ENCODE data around the gene ARFGAP3. TPM values are rescaled to one million over a fixed set of nuclear protein-coding genes. Genes with fewer than 3 reads are reported as not detected.

Gene ARFGAP3
- total RNA-seq, 1 experiment from 2014 or later: 30.0 TPM

DNA sequence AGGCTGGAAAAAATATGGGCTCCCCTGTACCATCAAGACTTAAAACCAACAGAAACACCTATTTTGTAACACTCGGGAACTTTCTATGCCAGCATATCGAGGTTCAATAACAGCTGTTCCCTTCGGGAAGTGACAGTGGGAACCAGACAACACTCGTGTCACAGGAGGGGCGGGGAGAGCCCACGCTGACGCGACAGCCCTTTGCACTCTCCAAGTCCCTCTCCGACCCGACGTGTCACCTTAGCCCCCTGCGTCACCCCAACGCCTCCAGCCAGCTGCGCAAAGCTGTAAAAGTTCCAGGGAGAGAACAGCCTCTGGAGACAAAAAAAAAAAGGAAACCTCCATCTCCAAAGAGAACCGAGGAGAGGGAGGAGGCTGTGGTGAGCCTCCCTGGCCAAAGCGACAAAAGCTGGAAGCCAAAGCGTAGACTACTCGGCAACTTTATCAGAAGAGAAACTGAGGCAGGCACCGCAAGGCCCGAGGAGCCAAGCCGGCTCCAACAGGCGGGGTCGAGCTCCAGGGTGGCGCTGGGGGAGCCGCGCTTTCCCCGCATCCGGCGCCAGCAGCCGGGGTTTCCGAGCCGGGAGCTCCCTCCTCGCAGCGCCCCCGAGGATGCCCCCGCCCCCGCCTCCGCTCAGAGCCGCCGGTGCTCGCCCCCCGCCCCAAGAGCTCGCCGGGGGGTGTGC lies 751 bp downstream of the ARFGAP3 start:
- H3K36me3 ChIP-seq (ENCODE audit: insufficient read depth, low read length, poor library complexity, severe bottlenecking): no peaks in the 10 kb centered on the region
- H3K4me1 ChIP-seq (ENCODE audit: insufficient read depth, low read length, poor library complexity, severe bottlenecking): peaks cover 24% of the 10 kb centered on the region
- peak overlapping the region; percentile 75 for H3K27ac ChIP-seq (ENCODE audit: low read depth, low read length, poor library complexity, severe bottlenecking)
- POLR2A ChIA-PET (ENCODE audit: low non-redundant PET): interaction anchor here (1.1 kb wide), 1 partner anchor 77 kb away, joined by 9 read pairs; no protein-coding TSS in a partner anchor
- H3K9me3 ChIP-seq (ENCODE audit: low read depth, low read length, poor library complexity, severe bottlenecking): no peaks in the 10 kb centered on the region
- intact Hi-C loops (cut with micrococcal nuclease; ENCODE audit: unreplicated experiment): no loop called here
- peak; percentile 39 for DNase-seq (ENCODE audit: low spot score)
- peak overlapping the region; percentile 64 for H3K4me3 ChIP-seq (ENCODE audit: low read depth, low read length, poor library complexity, severe bottlenecking)
- TF ChIP-seq EZH2 (IDR thresholded peaks at IDR 0.05; ENCODE audit: borderline replicate concordance, low read depth, low read length, poor library complexity, severe bottlenecking): no peak
- TF ChIP-seq, protein P1, sequence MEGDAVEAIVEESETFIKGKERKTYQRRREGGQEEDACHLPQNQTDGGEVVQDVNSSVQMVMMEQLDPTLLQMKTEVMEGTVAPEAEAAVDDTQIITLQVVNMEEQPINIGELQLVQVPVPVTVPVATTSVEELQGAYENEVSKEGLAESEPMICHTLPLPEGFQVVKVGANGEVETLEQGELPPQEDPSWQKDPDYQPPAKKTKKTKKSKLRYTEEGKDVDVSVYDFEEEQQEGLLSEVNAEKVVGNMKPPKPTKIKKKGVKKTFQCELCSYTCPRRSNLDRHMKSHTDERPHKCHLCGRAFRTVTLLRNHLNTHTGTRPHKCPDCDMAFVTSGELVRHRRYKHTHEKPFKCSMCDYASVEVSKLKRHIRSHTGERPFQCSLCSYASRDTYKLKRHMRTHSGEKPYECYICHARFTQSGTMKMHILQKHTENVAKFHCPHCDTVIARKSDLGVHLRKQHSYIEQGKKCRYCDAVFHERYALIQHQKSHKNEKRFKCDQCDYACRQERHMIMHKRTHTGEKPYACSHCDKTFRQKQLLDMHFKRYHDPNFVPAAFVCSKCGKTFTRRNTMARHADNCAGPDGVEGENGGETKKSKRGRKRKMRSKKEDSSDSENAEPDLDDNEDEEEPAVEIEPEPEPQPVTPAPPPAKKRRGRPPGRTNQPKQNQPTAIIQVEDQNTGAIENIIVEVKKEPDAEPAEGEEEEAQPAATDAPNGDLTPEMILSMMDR (conservative IDR thresholded peaks at IDR 0.05; ENCODE audit: low read depth, low read length): no peak
- H3K27me3 ChIP-seq (replicated peaks; ENCODE audit: insufficient read depth, low read depth, low read length, poor library complexity): no peaks in the 10 kb centered on the region
- no TSS peak for BruUV-seq (replicated peaks)
- CTCF ChIA-PET: interaction anchor here (0.6 kb wide), 1 partner anchor 35 kb away, joined by 3 read pairs; no protein-coding TSS in a partner anchor

DNA sequence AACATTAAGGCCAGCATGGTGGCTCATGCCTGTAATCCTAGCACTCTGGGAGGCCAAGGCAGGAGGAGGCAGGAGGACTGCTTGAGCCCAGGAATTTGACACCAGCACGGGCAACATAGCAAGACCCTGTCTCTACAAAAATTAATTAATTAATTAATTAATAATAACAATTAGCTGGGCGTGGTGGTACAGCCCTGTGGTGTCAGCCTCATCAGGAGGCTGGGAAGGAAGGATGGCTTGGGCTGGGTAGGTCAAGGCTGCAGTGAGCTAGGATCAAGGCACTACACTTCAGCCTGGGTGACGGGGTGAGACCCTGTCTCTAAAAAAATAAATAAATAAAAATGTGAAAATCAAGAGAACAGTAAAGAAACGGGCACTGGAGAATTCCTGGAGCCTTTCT lies 1.4 kb downstream of the ARFGAP3 start:
- intact Hi-C loops (cut with micrococcal nuclease; ENCODE audit: unreplicated experiment): no loop called here
- ChIA-PET CTCF (interaction anchor here (0.6 kb wide), 1 partner anchor 34 kb away, joined by 3 read pairs; no protein-coding TSS in a partner anchor), POLR2A (ENCODE audit: low non-redundant PET) (interaction anchor here (1.1 kb wide), 1 partner anchor 76 kb away, joined by 9 read pairs; no protein-coding TSS in a partner anchor)
- no peaks in the 10 kb centered on the region for H3K9me3 ChIP-seq (ENCODE audit: low read depth, low read length, poor library complexity, severe bottlenecking)
- no peak for TF ChIP-seq EZH2 (IDR thresholded peaks at IDR 0.05; ENCODE audit: borderline replicate concordance, low read depth, low read length, poor library complexity, severe bottlenecking)
- TF ChIP-seq, protein P1 (conservative IDR thresholded peaks at IDR 0.05; ENCODE audit: low read depth, low read length): no peak
- H3K4me1 ChIP-seq (ENCODE audit: insufficient read depth, low read length, poor library complexity, severe bottlenecking): peaks cover 18% of the 10 kb centered on the region
- DNase-seq (ENCODE audit: low spot score): no peak
- no peaks in the 10 kb centered on the region for H3K36me3 ChIP-seq (ENCODE audit: insufficient read depth, low read length, poor library complexity, severe bottlenecking)
- H3K27ac ChIP-seq (ENCODE audit: low read depth, low read length, poor library complexity, severe bottlenecking): peak overlapping the region; percentile 75
- BruUV-seq (replicated peaks): no TSS peak
- peak overlapping the region; percentile 64 for H3K4me3 ChIP-seq (ENCODE audit: low read depth, low read length, poor library complexity, severe bottlenecking)
- no peaks in the 10 kb centered on the region for H3K27me3 ChIP-seq (replicated peaks; ENCODE audit: insufficient read depth, low read depth, low read length, poor library complexity)

DNA sequence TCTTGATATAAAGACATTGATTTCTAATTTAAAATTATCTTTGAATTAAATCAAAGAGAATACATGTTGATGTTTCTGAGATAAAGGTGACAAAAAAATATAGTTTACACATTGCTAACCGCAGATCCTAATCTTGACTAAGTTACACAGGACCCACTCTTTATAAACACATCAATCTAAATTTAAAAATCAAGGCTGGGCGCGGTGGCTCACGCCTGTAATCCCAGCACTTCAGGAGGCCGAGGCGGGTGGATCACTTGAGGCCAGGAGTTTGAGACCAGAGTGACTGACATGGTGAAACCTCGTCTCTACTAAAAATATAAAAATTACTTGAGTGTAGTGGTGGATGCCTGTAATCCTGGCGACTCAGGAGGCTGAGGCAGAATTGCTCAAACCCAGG lies 1.9 kb downstream of the ARFGAP3 start:
- TF ChIP-seq, protein P1 (conservative IDR thresholded peaks at IDR 0.05; ENCODE audit: low read depth, low read length): no peak
- no peak for TF ChIP-seq EZH2 (IDR thresholded peaks at IDR 0.05; ENCODE audit: borderline replicate concordance, low read depth, low read length, poor library complexity, severe bottlenecking)
- Histone ChIP-seq H3K36me3 (ENCODE audit: insufficient read depth, low read length, poor library complexity, severe bottlenecking) (no peaks in the 10 kb centered on the region), H3K27ac (ENCODE audit: low read depth, low read length, poor library complexity, severe bottlenecking) (no peak overlapping the region), H3K4me3 (ENCODE audit: low read depth, low read length, poor library complexity, severe bottlenecking) (no peak overlapping the region), H3K9me3 (ENCODE audit: low read depth, low read length, poor library complexity, severe bottlenecking) (no peaks in the 10 kb centered on the region), H3K4me1 (ENCODE audit: insufficient read depth, low read length, poor library complexity, severe bottlenecking) (peaks cover 13% of the 10 kb centered on the region), H3K27me3 (replicated peaks; ENCODE audit: insufficient read depth, low read depth, low read length, poor library complexity) (no peaks in the 10 kb centered on the region)
- DNase-seq (ENCODE audit: low spot score): no peak
- no TSS peak for BruUV-seq (replicated peaks)
- POLR2A ChIA-PET (ENCODE audit: low non-redundant PET): no interaction called here
- intact Hi-C loops (cut with micrococcal nuclease; ENCODE audit: unreplicated experiment): no loop called here
- CTCF ChIA-PET: no interaction called here
